HL-60/S4 (cell line): ENCODE data around the gene POU3F1.

Experiments used
- in situ Hi-C: fragments of 300-500 bp; cut with MboI; formaldehyde crosslinking; loops from 2 replicates; pipeline ENCODE4 v1.14.3; 2022; ENCODE audit warnings: low sequenced_read_pairs

POU3F1 gene

DNA sequence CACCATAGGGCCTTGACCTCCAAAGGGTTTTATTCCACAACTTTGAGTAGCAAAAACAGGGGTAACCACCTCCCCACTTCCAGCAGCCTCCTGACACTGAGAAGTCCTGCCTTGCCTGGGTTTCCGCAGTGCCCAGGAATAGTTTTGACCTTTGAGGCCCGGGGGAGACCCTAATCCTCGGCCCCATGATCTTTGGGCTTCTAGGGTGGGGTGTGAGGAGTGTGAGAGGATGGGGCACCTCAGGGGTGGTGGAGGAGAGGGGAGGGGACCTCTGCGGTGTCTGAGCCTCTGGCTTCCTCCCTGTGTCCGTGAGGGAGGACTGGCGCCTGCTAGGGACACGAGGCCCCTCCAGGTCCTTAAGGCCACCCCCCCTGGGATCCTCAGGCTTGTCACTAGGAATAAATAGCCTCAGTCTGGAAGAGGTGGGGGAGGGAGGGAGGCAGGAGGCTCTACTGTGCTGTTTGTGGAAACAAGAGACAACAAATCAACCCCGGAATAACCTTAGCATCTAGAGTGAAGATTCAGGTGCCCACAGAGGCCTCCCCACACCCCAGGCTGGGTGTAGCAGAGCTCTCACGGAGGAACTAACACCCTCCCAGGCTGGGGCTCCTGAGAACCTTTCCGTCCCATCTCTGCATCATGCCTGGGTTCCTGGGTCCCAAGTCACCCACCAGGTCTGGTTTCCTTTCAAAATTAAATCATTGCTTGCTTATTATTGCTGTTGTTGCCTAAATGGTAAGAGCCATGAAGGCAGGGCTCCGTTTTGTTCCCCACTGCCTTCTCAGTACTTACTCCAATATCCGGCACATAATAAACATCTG lies 40.4 kb downstream of the POU3F1 start:
- in situ Hi-C loops, result loop anchor here (25.0 kb wide), 1 partner anchor 831 kb away; no protein-coding TSS in a partner anchor

DNA sequence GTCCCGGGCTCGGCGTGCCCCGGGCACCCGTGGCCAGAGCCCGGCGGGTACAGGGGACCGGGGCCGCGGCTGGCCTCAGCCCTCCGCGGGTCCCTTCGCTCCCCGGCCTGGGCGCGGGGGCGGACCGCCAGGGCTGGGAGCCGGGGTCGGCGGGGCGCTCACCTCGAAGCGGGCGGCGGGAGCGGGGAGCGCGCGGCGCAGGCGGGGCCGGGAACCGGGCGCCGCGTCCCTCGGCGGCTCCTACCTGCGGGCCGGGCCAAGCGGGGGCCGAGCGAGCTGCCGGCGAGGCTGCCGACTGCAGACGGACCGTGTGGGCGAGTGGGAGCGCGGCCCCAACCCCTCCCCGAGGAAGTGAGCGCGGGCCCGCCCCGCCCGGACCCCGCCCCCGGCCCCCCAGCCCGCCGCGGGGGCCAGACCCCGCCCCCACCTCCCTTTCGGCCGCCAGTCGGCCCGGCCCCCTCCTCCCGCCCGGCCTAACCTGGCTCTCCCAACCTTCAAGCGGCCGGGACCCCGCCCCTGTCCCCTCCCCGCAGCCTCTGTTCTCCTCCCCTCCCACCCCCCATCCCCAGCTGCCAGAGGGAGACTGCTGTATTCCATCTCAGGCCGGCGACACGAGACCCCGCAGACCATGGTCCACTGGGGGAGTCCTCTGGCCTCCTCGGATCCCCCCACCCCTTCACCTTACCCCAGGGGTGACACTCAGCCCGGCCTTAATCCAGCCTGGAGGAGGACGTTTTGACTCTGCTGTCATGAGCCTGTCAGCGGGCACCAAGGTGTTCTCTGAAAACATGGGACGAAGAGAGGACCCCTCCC lies 41.2 kb downstream of the POU3F1 start, which contains the start of gene FHL3:
TSS of gene FHL3 (minus strand) at position 320 of the 813 bp plus-strand sequence. CDS start 6,102 bp downstream, outside the sequence.
- in situ Hi-C loops, result loop anchor here (25.0 kb wide), 1 partner anchor 832 kb away; no protein-coding TSS in a partner anchor

DNA sequence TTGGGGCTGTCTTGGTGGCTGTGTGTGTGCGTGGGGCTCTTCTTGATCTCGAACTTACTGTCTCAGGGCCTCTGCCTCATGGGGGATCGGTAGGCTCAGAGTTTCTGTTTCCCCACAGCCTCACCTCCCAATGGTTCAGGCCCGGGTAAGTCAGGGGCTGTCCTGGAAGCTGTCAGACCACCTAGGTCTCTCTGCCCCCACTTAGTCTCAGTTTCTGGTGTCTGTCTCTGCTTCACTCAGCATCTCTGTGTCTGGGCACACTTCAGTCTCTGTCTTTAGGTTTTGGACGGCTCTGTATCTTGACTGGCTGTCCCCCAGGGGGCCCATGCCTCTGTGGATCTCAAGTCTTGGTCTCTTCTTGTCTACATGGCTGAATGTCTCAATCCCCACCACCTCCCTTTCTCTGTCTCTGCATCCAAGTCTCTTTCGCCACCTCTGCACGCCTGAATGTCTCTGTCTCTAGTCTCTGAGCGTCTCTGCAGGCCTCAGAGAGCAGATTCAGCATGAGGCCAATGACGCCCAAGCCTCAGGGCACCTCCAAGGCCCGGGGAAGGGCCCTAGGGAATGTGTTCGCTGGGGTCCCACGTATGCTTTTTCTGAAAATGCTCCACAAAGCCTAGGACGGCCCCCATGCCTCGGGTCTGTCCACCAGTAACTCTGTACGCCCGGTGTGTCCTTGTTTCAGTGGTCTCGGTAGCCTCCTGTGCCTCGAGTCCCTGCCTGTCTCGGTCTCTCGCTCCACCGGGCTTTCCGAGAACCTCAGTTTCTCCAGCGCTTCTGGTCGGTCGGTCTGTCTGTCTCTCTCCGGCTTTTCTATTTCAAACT lies 42.1 kb downstream of the POU3F1 start:
- in situ Hi-C loops, result loop anchor here (25.0 kb wide), 1 partner anchor 833 kb away; no protein-coding TSS in a partner anchor

DNA sequence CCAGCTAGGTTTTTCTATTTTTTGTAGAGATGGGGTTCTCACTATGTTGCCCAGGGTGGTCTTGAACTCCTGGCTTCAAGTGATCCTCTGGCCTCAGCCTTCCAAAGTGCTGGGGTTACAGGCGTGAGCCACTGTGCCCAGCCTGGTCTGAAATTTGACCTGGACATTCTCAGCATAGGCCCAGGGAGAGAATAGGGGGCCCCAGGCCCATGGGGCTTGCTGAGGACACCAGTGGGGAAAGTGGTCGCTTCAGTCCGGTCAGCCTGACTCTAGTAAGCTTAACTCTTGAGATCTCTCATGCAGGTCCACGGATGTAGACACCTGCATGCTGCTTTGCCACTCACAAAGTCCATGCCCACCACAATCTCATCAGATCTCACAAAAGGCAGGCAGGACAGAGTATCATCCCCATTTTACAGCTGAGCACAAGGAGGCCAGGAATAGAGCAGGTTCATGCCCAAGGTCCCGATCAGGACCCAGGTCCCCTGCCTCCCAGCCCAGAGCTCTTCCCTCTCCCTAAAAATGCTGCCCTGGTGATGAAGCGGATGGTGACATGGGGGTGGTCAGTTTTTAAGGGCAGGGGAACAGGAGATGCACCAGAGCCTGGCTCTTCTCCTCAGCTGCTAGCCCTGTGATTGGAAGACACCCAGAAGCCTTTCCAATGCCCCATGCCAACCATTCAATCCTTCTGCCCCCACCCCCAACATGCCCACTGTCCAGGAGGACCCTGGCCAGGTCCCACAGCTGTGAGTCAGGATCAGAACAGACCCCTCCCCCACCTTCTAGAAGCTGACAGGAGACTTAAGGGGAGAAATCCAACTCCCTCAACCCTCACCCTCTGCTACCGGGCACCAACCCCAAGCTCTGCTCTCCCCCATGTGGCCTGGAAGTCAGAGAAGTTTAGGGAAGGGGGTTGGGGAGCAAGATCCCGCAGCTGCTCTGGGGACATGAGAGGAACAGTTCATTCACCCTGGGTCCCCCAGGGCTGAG lies 43.0 kb downstream of the POU3F1 start:
- in situ Hi-C loops, result loop anchor here (25.0 kb wide), 1 partner anchor 834 kb away; no protein-coding TSS in a partner anchor

DNA sequence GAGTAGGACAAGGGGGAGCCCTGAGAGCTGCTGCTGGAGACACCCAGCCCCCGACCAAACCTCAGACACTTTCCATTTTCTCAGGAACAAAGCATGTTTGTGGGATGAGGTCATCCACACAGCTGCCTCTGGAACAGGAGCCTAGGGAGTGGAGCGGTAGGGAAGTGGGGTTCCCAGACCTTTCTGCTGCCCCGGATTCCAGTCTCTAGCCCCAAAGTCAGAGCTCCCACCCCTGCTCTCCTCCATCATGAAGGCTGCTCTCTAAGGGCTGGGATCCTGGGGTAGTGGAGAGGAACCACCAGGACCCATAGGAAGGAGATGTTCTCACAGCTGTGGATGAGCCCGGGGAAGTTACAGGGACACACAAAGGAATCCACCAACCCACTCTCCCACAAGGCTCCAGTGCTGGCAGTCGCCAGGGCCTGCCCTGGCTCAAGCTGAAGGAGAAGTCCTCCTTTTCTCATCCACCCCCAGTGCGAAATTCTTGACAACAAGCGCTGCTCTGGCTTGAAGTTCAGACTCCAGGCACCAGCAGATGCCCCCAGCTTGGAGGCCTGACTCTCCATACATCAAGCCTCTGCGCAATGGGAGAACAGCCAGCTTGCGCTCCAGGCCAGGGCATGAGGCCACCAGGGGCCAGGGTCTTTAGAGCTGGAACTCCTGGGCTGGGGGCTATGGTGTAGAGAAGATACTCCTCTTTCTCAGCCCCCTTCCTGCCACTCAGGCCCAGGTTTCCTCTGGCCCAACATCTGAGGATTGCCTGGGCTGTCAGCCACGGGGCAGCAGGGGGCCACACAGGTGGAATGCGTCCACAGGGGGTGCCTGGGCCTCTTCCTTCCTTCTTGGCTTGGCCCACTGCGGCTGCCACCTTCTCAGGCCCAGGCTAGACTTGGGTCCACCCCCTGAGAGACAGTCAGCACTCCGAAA lies 45.8 kb downstream of the POU3F1 start:
- in situ Hi-C loops, result loop anchor here (25.0 kb wide), 1 partner anchor 837 kb away; no protein-coding TSS in a partner anchor

DNA sequence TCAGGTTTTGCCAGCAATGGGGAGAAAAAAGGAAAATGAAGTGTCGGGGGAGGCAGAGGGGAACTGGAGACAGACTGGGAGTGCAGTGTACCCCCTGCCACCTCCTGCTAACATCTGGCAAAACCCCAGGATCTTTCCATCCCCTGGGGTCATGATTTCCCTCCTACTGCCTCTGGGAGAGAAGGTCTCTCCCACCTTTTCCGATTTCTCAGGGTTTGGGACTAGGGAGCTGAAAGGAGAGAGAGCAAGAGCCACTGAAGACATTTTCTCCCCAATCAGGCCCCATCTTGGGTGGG lies 46.4 kb downstream of the POU3F1 start:
- in situ Hi-C loops, result loop anchor here (25.0 kb wide), 1 partner anchor 837 kb away; no protein-coding TSS in a partner anchor

DNA sequence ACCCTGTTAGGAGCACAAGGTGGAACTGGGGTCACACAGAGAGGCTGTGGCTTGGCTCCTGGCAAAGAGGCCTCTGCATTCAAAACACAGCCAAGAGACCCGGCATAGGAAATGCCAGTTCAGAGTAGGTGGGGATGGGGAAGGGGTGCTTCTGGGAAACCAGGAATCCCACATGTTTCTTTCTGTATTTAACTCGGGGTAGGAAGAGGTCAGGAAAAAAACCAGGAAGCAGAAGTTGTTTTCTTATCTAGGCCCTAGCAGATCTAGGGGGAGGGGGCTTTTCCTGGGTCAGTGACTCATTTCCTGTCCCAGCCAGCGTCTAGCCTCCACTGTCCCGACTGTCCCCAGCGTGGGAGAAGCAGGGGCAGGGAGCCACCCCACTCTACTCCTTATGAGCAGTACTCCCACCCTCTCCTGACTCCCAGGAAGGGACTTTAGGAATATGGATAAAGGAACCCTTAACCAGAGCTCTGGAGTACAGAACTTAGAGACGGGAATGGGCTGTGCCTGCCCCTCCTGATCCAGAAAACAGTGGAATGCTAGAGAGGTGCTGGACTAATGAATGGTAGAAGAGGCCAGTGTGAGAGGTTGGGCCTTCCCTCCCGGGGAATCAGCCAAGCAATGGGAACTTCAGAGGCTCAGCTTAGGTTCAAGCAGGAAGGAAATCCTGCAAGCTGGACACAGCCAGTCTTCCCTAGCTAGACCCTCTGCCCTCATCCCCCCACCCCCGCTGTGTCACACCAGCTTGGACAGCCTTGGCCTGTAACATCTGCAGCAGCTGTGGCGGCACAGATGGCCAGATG lies 47.0 kb downstream of the POU3F1 start:
- in situ Hi-C loops, result loop anchor here (25.0 kb wide), 2 partner anchors 412 to 838 kb away; partner anchors contain the start of gene GNL2

DNA sequence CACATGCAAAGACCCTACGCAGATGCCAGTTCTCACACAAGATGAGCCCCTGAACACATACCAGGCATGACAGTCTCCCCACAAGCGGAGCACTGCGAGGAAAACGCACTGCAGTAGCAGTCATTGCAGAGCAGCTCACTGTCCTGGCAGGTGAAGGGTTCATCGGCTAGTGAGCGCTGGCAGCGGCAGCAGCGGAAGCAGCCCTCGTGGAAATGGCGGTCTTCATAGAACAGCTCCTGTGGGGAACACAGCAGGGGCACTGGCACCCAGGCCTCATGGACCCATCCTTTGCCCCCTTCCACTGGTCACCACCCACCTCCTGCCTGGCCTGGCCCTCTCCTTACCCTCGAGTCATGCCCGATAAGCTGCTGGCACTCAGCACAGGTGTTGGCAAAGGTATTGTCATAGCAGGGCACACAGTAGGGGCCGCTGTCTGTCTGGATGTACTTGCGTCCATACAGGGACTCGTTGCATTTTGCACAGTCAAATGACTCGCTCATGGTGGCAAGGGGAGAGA lies 47.6 kb downstream of the POU3F1 start:
- in situ Hi-C loops, result loop anchor here (25.0 kb wide), 1 partner anchor 412 kb away; the partner anchor contains the start of gene GNL2

DNA sequence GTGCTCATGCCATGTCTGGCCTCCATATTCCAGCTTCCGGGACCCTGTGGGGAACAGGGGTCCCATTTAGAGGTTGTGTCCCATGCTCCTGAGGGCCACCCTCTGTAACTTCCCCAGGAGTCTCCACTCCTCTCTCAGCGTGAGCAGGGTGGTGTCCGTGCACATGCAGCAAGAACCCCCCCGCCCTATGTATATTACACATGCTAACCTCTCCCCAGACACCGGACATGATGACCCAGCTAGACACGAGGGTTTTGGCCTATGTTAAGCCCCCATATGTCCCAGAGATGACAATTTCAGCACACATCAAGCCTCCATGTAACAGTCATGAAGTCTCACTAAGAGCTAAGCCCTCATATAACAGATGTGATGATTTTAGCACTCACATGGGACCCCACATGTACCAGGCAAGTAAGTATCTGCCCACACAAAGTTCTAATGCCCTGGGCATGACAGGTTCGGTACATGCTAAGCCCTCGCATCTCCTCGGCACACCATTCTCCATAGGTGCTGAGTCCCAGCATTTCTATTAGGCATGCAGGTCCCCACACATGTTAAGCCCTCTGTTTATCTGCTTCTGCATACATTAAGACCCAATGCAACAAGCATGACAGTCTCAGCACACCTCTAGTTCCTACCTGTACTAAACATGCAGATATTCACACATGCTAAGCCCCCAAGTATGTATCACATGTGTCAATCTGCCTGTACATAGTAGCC lies 48.3 kb downstream of the POU3F1 start:
- in situ Hi-C loops, result loop anchor here (25.0 kb wide), 1 partner anchor 411 kb away; the partner anchor contains the start of gene GNL2

DNA sequence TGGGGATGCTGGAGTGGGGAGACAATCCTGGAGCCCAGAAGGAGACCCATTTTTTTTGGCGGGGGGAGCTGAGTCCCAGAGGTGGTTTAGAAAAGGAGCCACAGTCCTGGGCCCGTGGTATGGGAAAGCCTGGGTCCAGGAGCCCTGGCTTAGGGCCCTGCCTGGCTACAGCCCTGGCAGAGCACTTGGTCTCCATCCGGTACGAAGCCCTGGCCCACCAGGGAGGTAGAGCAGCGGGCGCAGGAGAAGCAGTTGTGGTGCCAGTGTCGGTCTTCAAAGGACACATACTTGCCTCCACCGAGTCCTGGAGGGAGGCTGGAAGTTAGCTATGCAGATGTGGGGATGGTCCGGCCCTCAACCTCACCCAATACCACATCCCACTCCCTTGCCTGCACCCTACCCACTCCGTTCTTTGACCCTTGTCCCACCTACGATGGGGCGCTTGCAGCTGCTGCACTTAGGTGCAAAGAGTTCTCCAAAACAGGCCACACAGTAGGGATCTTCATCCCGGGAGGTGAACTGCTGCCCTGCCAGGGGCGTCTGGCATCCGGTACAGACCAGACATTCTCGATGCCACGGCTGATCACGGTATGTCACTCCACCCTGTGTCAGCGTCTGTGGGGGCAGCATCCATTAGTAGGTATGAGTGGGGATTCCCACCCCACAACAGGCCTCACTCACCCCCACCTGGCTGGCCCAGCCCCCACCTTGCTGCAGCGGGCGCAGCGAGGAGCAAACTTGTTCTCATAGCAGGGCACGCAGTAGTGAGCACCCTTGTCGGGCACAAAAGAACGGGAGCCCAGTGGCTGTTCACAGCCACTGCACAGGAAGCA lies 49.1 kb downstream of the POU3F1 start:
- in situ Hi-C loops, result loop anchor here (25.0 kb wide), 1 partner anchor 410 kb away; the partner anchor contains the start of gene GNL2

DNA sequence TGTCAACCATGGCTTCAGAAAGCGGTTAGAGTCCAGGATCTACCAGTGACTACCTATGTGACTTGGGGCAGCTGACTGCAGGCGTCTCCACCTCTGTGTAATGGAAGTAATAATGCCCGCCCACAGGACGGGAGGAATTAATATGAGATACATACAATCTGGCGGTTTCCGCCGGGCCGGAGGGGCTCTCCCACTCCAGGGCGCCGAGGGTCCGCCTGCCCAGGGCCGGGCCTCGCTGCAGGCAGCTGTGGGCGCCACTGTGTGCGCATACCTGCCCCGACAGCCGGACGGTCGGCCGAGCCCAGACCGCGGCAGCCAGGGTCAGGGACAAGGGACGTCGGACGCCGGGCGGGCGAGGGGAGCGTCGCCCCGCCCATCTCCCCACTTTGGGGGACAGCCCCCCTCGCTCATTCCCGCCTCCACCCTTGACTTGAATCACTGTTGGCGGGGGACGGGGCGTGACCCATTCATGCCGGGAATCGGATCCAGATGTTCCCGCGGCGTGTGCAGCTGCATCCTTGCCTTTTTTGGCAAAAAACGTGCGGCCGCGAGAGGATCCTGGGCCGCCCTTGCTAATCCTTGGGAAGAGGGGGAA lies 50.7 kb downstream of the POU3F1 start:
- in situ Hi-C loops, result loop anchor here (25.0 kb wide), 1 partner anchor 409 kb away; the partner anchor contains the start of gene GNL2

DNA sequence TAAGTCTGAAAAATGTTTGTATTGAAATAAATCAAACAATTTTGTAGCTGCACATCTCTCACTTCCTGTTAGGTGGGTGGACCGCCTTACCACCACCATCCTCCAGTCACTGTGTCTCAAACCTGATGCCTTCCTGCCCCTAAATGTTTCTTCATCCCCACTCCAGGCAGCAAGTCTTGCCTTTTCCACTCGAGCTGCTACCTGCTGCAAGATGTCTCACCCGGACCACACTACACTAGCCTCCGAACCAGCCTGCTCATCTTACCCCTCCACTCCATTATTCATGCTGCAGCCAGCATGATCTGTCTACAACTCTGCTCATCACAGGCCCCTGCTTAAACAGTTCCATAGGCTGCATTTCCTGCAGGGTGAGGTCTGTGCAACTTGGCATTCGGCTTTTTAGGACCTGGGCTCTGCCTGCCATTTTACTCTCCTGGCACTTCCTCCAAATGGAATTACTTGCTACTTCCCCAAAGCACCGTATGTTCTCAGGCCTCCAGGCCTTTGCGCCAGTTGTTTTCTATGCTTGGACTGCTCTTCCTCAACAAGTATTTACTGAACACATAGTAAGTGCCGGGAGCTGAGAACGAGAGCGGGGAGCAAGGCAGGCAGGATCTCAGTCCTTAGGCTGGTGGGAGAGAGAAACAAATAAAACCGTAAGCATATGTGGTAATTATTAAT lies 51.6 kb downstream of the POU3F1 start:
- in situ Hi-C loops, result loop anchor here (25.0 kb wide), 1 partner anchor 408 kb away; the partner anchor contains the start of gene GNL2
